ENCODE data around the gene MOXD1.
"Not testable (repeated sequence)": the region's sequence is repeated elsewhere in the genome, so short reads cannot be mapped to it uniquely, and the experiment has no call there.

MOXD1 gene

DNA sequence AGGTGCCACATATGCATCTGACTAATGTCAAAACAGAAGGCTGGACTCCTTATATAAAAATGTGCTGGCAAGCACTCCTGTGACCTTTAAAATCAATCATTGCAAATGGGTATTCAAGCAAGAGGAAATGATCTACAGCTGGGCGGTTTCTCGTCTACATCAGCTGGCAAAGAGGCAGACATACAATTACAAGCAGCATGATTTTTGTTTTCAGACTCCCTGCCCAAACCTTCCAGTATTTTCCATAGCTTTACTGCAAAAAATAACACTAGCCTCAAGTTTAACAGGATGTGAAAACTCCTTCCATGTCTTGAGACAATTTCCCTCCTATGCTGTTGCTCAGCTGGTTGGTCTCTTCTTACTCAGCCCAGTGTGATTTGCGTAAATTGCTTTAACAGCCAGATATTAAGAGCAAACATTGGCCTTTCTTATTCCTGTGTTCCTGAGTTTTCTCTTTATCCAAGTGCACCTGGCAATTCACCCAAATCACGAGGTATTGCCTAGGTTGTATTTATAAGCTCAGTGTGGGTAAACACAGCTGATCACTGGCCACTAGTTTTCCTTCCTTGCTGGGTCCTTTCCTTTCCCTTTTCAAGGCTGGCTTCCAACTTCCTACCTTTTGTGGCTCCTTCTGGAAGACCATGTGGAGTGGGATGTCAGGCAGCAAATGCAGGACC lies 130.4 kb downstream of the MOXD1 start:
- Histone ChIP-seq H3K9ac (ENCODE audit: low read length) (no peak overlapping the region), H3K9me2 (replicated peaks; ENCODE audit: insufficient read depth, low read length) (no peaks in the 10 kb centered on the region), H3K27ac (ENCODE audit: low read depth, low read length) (no peak overlapping the region), H3K4me3 (ENCODE audit: insufficient read depth, low read length, poor library complexity, severe bottlenecking) (no peak overlapping the region), H3K36me3 (ENCODE audit: low read length) (no peaks in the 10 kb centered on the region), H3K79me2 (ENCODE audit: insufficient read depth, low read length) (no peaks in the 10 kb centered on the region), H4K20me1 (ENCODE audit: low read depth, low read length) (no peaks in the 10 kb centered on the region), H3K27me3 (ENCODE audit: low read length) (no peaks in the 10 kb centered on the region), H3K9me3 (ENCODE audit: insufficient read depth, low read length) (no peaks in the 10 kb centered on the region), H3F3A (ENCODE audit: insufficient read depth) (peaks cover 38% of the 10 kb centered on the region), H2AFZ (ENCODE audit: low read depth, low read length, severe bottlenecking) (no peak overlapping the region), H3K4me2 (ENCODE audit: low read depth, low read length, poor library complexity, severe bottlenecking) (no peak overlapping the region)
- no peak for TF ChIP-seq EZH2phosphoT487 (conservative IDR thresholded peaks at IDR 0.05; ENCODE audit: low read length)

DNA sequence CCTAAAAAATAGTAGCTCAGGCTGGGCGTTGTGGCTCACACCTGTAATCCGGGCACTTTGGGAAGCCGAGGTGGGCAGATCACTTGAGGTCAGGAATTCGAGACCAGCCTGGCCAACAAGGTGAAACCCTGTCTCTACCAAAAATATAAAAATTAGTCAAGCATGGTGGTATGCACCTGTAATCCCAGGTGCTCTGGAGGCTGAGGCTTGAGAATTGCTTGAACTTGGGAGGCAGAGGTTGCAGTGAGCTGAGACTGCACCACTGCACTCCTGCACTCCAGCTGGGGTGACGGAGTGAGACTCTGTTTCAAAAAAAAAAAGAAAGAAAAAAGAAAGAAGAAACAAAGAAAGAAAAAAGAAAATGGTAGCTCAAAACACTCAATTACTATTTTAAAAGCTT lies 132.6 kb downstream of the MOXD1 start:
- not testable (repeated sequence) for H3K9me2 ChIP-seq (replicated peaks; ENCODE audit: insufficient read depth, low read length)
- peak overlapping the region; percentile 32 for H3K4me3 ChIP-seq (ENCODE audit: insufficient read depth, low read length, poor library complexity, severe bottlenecking)

DNA sequence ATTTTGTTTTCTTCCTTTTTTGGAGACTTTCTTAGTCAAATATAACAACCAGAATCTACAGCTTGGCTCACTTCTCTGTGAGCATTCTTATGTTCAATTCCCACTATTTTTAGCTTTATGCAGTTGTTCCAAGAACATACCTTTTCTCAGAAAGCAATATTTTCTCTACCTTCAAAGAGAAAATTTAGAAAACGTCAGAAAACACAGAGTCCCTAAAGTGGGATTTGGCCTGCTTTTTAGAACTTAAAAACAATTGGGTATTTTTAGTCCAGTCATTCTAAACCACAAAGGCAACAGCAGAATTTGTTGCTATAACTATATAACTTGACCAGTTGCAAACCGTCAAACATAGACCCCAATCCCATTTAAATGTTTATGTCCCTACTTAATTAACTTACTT lies 133.1 kb downstream of the MOXD1 start:
- H3K4me2 ChIP-seq (ENCODE audit: low read depth, low read length, poor library complexity, severe bottlenecking) = peak overlapping the region; percentile 66
- H3K9me3 ChIP-seq (ENCODE audit: insufficient read depth, low read length) = no peaks in the 10 kb centered on the region
- no peaks in the 10 kb centered on the region for H3K79me2 ChIP-seq (ENCODE audit: insufficient read depth, low read length)
- TF ChIP-seq EZH2phosphoT487 (conservative IDR thresholded peaks at IDR 0.05; ENCODE audit: low read length) = no peak
- TF ChIP-seq, protein P1, sequence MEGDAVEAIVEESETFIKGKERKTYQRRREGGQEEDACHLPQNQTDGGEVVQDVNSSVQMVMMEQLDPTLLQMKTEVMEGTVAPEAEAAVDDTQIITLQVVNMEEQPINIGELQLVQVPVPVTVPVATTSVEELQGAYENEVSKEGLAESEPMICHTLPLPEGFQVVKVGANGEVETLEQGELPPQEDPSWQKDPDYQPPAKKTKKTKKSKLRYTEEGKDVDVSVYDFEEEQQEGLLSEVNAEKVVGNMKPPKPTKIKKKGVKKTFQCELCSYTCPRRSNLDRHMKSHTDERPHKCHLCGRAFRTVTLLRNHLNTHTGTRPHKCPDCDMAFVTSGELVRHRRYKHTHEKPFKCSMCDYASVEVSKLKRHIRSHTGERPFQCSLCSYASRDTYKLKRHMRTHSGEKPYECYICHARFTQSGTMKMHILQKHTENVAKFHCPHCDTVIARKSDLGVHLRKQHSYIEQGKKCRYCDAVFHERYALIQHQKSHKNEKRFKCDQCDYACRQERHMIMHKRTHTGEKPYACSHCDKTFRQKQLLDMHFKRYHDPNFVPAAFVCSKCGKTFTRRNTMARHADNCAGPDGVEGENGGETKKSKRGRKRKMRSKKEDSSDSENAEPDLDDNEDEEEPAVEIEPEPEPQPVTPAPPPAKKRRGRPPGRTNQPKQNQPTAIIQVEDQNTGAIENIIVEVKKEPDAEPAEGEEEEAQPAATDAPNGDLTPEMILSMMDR (IDR thresholded peaks at IDR 0.05; ENCODE audit: insufficient read depth, low read length, poor library complexity, severe bottlenecking) = no peak
- H3K27me3 ChIP-seq (ENCODE audit: low read length) = no peaks in the 10 kb centered on the region
- H3K27ac ChIP-seq (ENCODE audit: low read depth, low read length) = peak overlapping the region; percentile 85
- no peak overlapping the region for H2AFZ ChIP-seq (ENCODE audit: low read depth, low read length, severe bottlenecking)
- no peaks in the 10 kb centered on the region for H4K20me1 ChIP-seq (ENCODE audit: low read depth, low read length)
- H3K36me3 ChIP-seq (ENCODE audit: low read length) = no peaks in the 10 kb centered on the region
- H3K4me3 ChIP-seq (ENCODE audit: insufficient read depth, low read length, poor library complexity, severe bottlenecking) = peak overlapping the region; percentile 32
- H3K9ac ChIP-seq (ENCODE audit: low read length) = peak overlapping the region; percentile 17; the same call in 1 of the 2 replicates
- no peaks in the 10 kb centered on the region for H3K9me2 ChIP-seq (replicated peaks; ENCODE audit: insufficient read depth, low read length)
- H3F3A ChIP-seq (ENCODE audit: insufficient read depth) = peaks cover 42% of the 10 kb centered on the region

More for the DNA sequence above, 132.6 kb downstream of the MOXD1 start:
- Histone ChIP-seq H3K4me2 (ENCODE audit: low read depth, low read length, poor library complexity, severe bottlenecking) (peak overlapping the region; percentile 66), H3K27ac (ENCODE audit: low read depth, low read length) (peak overlapping the region; percentile 85), H3K9ac (ENCODE audit: low read length) (0 out of 2 replicates have a peak overlapping the region, but pooled peaks have one; percentile 17), H3F3A (ENCODE audit: insufficient read depth) (peaks cover 42% of the 10 kb centered on the region)
- not testable (repeated sequence) for H3K79me2 ChIP-seq (ENCODE audit: insufficient read depth, low read length); H4K20me1 ChIP-seq (ENCODE audit: low read depth, low read length); H3K36me3 ChIP-seq (ENCODE audit: low read length); H3K27me3 ChIP-seq (ENCODE audit: low read length); H3K9me3 ChIP-seq (ENCODE audit: insufficient read depth, low read length); H2AFZ ChIP-seq (ENCODE audit: low read depth, low read length, severe bottlenecking)

DNA sequence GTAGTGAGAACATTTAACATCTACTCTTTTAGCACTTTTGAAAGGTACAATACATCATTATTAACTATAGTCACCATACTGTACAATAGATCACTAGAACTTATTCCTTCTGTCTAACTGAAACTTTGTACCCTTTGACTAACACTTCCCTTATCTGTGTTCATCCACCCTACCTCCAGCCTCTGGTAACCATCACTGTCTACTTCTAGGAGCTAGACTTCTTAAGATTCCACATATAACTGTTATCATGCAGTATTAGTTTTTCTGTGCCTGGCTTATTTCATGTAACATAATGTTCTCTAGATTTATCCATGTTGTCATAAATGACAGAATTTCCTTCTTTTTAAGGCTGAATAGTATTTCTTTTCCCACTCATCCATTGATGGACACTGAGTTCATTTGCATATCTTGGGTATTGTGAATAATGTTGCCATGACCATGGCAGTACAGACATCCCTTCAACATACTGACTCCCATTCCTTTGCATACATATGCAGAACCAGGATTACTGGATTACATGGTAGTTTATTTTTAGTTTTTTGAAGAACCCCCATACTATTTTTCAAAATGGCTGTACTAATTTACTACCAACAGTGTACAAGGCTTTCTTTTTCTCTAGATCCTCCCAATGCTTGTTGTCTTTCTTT lies 135.7 kb downstream of the MOXD1 start:
- H3K79me2 ChIP-seq (ENCODE audit: insufficient read depth, low read length) = no peaks in the 10 kb centered on the region
- no peaks in the 10 kb centered on the region for H3K9me2 ChIP-seq (replicated peaks; ENCODE audit: insufficient read depth, low read length)
- no peaks in the 10 kb centered on the region for H3K9me3 ChIP-seq (ENCODE audit: insufficient read depth, low read length)
- no peak overlapping the region for H3K4me3 ChIP-seq (ENCODE audit: insufficient read depth, low read length, poor library complexity, severe bottlenecking)
- H3F3A ChIP-seq (ENCODE audit: insufficient read depth) = peaks cover 42% of the 10 kb centered on the region
- TF ChIP-seq, protein P1 (IDR thresholded peaks at IDR 0.05; ENCODE audit: insufficient read depth, low read length, poor library complexity, severe bottlenecking) = no peak
- no peak for TF ChIP-seq EZH2phosphoT487 (conservative IDR thresholded peaks at IDR 0.05; ENCODE audit: low read length)
- H3K9ac ChIP-seq (ENCODE audit: low read length) = no peak overlapping the region
- H2AFZ ChIP-seq (ENCODE audit: low read depth, low read length, severe bottlenecking) = no peak overlapping the region
- H3K27me3 ChIP-seq (ENCODE audit: low read length) = no peaks in the 10 kb centered on the region
- no peak overlapping the region for H3K27ac ChIP-seq (ENCODE audit: low read depth, low read length)
- H4K20me1 ChIP-seq (ENCODE audit: low read depth, low read length) = no peaks in the 10 kb centered on the region
- no peak overlapping the region for H3K4me2 ChIP-seq (ENCODE audit: low read depth, low read length, poor library complexity, severe bottlenecking)
- H3K36me3 ChIP-seq (ENCODE audit: low read length) = no peaks in the 10 kb centered on the region

Data from SU-DHL-6 (cell line).